Measurements from ENCODE around the gene UGDH.

DNA sequence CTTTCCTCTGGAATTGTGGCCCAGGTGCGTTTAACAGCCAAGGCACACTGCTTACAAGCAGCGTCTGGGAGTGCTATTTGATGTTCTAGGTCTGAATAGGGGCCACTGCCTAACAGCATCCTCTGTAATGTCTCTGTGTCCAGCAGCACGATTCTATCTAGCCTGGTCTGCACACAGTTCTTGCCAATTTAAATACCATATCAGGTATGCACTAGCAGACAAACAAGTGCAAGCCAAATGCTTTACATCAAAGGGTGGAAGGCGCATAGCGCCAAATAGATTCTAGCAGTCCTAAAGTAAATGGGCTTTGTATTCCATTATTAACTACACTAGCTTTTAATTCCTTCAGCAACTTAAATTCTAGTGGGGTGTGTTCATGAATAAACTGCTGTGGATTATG lies 15.8 kb upstream of the UGDH start:
- TF ChIP-seq EZH2phosphoT487 (IDR thresholded peaks at IDR 0.05; ENCODE audit: borderline replicate concordance, low read length), result no peak
- TF ChIP-seq, protein P1, sequence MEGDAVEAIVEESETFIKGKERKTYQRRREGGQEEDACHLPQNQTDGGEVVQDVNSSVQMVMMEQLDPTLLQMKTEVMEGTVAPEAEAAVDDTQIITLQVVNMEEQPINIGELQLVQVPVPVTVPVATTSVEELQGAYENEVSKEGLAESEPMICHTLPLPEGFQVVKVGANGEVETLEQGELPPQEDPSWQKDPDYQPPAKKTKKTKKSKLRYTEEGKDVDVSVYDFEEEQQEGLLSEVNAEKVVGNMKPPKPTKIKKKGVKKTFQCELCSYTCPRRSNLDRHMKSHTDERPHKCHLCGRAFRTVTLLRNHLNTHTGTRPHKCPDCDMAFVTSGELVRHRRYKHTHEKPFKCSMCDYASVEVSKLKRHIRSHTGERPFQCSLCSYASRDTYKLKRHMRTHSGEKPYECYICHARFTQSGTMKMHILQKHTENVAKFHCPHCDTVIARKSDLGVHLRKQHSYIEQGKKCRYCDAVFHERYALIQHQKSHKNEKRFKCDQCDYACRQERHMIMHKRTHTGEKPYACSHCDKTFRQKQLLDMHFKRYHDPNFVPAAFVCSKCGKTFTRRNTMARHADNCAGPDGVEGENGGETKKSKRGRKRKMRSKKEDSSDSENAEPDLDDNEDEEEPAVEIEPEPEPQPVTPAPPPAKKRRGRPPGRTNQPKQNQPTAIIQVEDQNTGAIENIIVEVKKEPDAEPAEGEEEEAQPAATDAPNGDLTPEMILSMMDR (conservative IDR thresholded peaks at IDR 0.05; ENCODE audit: low read depth, low read length), result no peak
- TF ChIP-seq EZH2 (IDR thresholded peaks at IDR 0.05; ENCODE audit: low read length, unreplicated experiment), result no peak

All from PC-3 (cell line).